ENCODE data around the gene PHF14. TPM values are rescaled to one million over a fixed set of nuclear protein-coding genes. Genes with fewer than 3 reads are reported as not detected.

PHF14 gene
- total RNA-seq, 6 donors from 2014 or later = 19.0 to 85.9 (median 24.0) TPM

DNA sequence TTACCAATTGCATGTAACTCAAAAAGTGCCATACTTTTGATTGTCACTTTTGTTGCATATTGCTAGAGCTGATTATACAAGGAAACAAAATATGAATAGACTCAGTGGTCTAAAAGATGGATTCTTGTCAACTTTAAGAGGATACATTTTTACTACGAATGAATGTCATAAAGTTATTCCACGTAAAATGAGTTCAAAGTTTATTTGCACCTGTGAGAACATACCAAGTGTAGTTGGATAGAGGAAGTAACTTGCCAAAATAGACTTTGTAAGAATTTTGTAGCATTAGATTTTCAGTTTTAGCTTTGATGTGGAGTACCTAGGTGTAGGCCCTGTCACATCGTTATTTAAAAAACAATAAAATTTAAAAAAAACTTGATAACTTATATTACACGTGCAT, 106.2 kb downstream of the PHF14 start:
- H3K9me3 ChIP-seq = no peaks in the 10 kb centered on the region
- no peaks in the 10 kb centered on the region for H3K27me3 ChIP-seq
- no peak for ATAC-seq (ENCODE audit: low FRiP score in 2 of 2)
- no peak overlapping the region for H3K4me3 ChIP-seq
- DNase-seq = no peak
- TF ChIP-seq, protein P1, sequence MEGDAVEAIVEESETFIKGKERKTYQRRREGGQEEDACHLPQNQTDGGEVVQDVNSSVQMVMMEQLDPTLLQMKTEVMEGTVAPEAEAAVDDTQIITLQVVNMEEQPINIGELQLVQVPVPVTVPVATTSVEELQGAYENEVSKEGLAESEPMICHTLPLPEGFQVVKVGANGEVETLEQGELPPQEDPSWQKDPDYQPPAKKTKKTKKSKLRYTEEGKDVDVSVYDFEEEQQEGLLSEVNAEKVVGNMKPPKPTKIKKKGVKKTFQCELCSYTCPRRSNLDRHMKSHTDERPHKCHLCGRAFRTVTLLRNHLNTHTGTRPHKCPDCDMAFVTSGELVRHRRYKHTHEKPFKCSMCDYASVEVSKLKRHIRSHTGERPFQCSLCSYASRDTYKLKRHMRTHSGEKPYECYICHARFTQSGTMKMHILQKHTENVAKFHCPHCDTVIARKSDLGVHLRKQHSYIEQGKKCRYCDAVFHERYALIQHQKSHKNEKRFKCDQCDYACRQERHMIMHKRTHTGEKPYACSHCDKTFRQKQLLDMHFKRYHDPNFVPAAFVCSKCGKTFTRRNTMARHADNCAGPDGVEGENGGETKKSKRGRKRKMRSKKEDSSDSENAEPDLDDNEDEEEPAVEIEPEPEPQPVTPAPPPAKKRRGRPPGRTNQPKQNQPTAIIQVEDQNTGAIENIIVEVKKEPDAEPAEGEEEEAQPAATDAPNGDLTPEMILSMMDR (IDR thresholded peaks at IDR 0.05) = no peak
- TF ChIP-seq POLR2A (IDR thresholded peaks at IDR 0.05) (no peak), EP300 (IDR thresholded peaks at IDR 0.05) (no peak), POLR2AphosphoS5 (IDR thresholded peaks at IDR 0.05) (no peak)
- no peaks in the 10 kb centered on the region for H3K4me1 ChIP-seq
- 92 to 97% methylated on average over 4 of the region's 4 CpGs for WGBS, 2 donors
- no peak overlapping the region for H3K27ac ChIP-seq
- H3K36me3 ChIP-seq = no peaks in the 10 kb centered on the region

DNA sequence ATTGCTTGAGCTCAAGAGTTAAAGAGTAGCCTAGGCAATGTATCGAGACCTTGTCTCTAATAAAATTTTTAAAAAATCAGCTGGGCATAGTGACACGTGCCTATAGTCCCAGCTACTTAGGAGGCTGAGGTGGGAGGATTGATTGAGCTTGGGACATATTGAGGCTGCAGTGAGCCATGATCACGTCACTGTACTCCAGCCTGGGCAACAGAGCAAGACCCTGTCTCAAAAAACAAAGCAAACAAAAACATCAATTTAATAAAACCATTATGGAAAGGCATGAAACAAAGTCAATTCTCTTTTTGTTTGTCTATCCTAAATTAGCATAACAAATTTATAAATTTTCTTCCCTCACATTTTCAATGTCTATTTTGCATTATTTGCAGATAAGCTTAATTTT, 108.4 kb downstream of the PHF14 start:
- no peak for ATAC-seq (ENCODE audit: low FRiP score in 2 of 2)
- no peak for DNase-seq
- whole genome bisulfite sequencing, 2 donors = 96 to 99% methylated on average over 3 of the region's 3 CpGs
- TF ChIP-seq POLR2A (IDR thresholded peaks at IDR 0.05) (no peak), POLR2AphosphoS5 (IDR thresholded peaks at IDR 0.05) (no peak), EP300 (IDR thresholded peaks at IDR 0.05) (no peak)
- TF ChIP-seq, protein P1 (IDR thresholded peaks at IDR 0.05) = no peak
- no peaks in the 10 kb centered on the region for H3K9me3 ChIP-seq
- H3K4me3 ChIP-seq = no peak overlapping the region
- H3K36me3 ChIP-seq = no peaks in the 10 kb centered on the region
- H3K4me1 ChIP-seq = no peaks in the 10 kb centered on the region
- no peaks in the 10 kb centered on the region for H3K27me3 ChIP-seq
- no peak overlapping the region for H3K27ac ChIP-seq

DNA sequence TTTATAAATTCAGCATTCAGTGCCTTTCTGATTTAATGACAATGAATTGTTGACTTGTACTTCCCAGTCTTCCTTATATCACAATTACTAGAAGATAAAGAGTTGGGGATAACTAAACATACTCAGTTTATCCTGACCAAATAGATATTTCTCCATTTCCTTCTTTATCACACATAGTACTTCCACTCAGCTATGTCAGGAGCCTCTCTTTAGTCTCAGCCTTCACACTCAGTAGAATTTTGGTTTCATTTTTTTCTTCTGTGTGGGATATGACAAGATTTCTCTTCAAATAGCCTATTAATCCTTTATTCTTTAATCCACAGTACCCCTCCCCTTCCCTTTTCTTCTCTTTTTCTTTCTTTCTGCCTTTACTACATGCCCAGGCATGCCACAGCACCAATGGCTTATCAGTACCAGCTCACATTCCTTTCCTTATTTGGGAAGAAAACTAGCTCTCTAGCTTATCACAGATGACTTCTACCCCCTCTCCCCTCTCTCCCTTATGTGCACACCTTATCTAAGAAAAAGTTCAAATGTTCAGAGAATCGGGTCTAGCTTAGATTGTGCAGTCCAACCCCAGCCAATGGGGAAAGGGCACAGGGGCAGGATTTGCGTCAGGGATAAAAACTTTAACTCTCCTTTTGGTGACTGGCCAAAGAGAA, 109.0 kb downstream of the PHF14 start:
- Histone ChIP-seq H3K4me1 (no peaks in the 10 kb centered on the region), H3K4me3 (no peak overlapping the region), H3K27ac (no peak overlapping the region), H3K36me3 (no peaks in the 10 kb centered on the region), H3K9me3 (no peaks in the 10 kb centered on the region), H3K27me3 (no peaks in the 10 kb centered on the region)
- TF ChIP-seq POLR2AphosphoS5 (IDR thresholded peaks at IDR 0.05) = no peak
- 76 to 80% methylated on average over 2 of the region's 2 CpGs for WGBS, 2 donors
- no peak for ATAC-seq (ENCODE audit: low FRiP score in 2 of 2)
- no peak for DNase-seq

DNA sequence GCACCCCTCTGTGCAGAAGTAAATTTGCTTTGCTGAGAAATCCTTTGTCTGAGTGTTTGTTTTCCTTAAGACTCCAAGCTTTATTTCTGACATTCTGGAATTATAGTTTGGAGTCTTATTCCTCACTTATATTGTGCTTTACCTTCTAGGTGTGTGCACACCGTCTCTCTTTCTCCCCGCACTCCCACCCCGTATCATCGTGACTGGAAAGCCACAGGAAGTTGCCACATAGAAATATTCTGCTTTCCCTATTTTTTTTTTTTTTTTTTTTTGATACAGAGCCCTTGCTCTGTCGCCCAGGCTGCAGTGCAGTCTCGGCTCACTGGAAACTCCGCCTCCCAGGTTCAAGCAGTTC, 109.5 kb downstream of the PHF14 start:
- DNase-seq = no peak

DNA sequence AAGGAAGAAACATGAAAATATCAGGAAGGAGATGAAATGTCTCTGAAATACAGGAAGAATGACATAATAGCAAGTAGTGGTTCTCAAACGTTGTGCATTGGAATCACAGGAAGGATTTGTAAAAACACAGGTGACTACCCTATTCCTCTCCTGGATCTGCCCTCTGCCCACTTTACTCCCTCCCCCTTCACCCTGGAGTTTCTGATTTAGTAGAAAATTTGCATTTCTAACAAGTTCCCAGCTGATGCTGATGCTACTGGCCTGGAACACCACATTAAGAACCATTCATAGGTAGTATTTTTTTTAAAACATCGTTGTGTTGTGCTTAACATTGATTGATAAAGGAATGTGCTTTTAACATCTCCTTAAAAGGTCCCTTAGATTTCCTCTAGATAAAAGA, 130.9 kb downstream of the PHF14 start:
- H3K4me1 ChIP-seq = no peaks in the 10 kb centered on the region
- H3K36me3 ChIP-seq = no peaks in the 10 kb centered on the region
- DNase-seq = no peak
- no peak for ATAC-seq (ENCODE audit: low FRiP score in 2 of 2)
- H3K4me3 ChIP-seq = no peak overlapping the region
- no peaks in the 10 kb centered on the region for H3K9me3 ChIP-seq
- no peak overlapping the region for H3K27ac ChIP-seq
- H3K27me3 ChIP-seq = no peaks in the 10 kb centered on the region
- TF ChIP-seq POLR2AphosphoS5 (IDR thresholded peaks at IDR 0.05) (no peak), EP300 (IDR thresholded peaks at IDR 0.05) (no peak), POLR2A (IDR thresholded peaks at IDR 0.05) (no peak)
- TF ChIP-seq, protein P1 (IDR thresholded peaks at IDR 0.05) = no peak
- WGBS, 2 donors = 51 to 56% methylated on average over 2 of the region's 2 CpGs

More for the DNA sequence above, 109.5 kb downstream of the PHF14 start:
- no peak for ATAC-seq (ENCODE audit: low FRiP score in 2 of 2)
- H3K9me3 ChIP-seq = no peaks in the 10 kb centered on the region
- TF ChIP-seq POLR2AphosphoS5 (IDR thresholded peaks at IDR 0.05) = no peak
- TF ChIP-seq, protein P1 (IDR thresholded peaks at IDR 0.05) = no peak
- TF ChIP-seq POLR2A (IDR thresholded peaks at IDR 0.05) = no peak
- no peak for TF ChIP-seq EP300 (IDR thresholded peaks at IDR 0.05)
- H3K4me1 ChIP-seq = no peaks in the 10 kb centered on the region
- H3K36me3 ChIP-seq = no peaks in the 10 kb centered on the region
- no peak overlapping the region for H3K27ac ChIP-seq
- 71 to 84% methylated on average over 7 of the region's 7 CpGs for WGBS, 2 donors
- H3K4me3 ChIP-seq = no peak overlapping the region
- no peaks in the 10 kb centered on the region for H3K27me3 ChIP-seq
